GM12874 (cell line): ENCODE results near the gene IGF1.

Source experiments
- TF ChIP-seq, protein P1 (sequence below): IDR thresholded peaks from 2 replicates; pipeline ENCODE4 v1.5.1; 2011; ENCODE audit warnings: low read depth, mild to moderate bottlenecking, control low read depth, low read length, moderate library complexity; ENCODE audit not compliant: insufficient read depth

Gene IGF1

DNA sequence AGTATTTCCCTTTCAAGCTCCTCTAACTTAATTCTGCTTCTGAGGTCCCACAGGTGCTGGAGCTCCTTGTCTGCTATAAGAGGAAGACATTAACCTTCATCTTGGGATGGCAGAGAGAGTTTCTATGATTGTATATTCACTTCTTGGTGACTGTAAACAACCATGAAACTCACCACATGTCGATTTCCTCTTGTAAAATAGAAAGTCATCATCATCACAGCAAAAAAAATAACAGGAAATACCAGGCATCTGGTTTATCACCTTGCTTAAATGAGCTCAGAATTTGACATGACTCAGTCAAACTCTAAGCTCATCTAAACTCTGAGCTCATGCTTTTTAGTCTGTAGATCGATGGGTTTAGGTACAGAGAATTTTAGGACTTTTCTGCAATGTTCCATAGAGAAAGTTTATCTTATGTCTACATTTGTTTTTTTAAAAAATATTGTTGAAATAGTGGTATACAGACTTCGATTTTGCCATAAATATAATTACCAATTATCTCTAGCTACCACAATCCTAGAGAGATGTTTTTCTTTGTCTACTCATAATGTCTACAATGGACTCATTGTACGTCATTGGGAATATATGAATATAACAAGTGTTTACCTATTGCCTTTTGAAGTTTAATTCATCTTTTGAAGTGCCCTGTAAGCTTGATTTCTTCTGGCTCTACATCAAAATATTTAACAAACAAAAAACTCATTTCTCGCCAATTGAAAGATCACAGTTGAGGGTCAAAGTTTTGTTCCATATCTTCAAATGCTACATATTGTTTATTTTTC lies 58.4 kb downstream of the IGF1 start:
- TF ChIP-seq, protein P1, sequence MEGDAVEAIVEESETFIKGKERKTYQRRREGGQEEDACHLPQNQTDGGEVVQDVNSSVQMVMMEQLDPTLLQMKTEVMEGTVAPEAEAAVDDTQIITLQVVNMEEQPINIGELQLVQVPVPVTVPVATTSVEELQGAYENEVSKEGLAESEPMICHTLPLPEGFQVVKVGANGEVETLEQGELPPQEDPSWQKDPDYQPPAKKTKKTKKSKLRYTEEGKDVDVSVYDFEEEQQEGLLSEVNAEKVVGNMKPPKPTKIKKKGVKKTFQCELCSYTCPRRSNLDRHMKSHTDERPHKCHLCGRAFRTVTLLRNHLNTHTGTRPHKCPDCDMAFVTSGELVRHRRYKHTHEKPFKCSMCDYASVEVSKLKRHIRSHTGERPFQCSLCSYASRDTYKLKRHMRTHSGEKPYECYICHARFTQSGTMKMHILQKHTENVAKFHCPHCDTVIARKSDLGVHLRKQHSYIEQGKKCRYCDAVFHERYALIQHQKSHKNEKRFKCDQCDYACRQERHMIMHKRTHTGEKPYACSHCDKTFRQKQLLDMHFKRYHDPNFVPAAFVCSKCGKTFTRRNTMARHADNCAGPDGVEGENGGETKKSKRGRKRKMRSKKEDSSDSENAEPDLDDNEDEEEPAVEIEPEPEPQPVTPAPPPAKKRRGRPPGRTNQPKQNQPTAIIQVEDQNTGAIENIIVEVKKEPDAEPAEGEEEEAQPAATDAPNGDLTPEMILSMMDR = no peak

DNA sequence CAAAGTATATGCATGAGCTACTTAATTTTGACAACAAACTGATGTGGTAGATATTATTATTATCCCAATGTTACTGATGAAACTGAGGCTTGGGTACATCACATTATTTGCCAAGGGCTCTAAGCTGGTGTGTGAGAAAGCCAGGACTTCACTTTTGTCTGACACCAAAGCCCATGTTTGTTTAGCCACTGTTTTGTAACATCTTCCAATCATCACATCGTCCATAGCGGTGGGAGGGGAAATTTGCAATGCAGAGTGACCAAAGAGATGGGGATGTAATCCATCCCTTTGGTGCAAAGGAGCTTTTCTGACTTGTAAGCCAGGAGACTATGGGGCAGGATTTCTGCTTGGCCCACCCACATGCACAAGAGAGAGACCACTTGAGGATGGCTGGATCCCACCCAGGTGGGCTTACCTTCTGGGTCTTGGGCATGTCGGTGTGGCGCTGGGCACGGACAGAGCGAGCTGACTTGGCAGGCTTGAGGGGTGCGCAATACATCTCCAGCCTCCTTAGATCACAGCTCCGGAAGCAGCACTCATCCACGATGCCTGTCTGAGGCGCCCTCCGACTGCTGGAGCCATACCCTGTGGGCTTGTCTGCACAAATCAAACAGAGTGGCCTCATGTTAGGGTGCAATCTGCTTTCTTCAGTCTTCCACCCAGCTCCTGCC lies 61.1 kb downstream of the IGF1 start:
- TF ChIP-seq, protein P1 = no peak

DNA sequence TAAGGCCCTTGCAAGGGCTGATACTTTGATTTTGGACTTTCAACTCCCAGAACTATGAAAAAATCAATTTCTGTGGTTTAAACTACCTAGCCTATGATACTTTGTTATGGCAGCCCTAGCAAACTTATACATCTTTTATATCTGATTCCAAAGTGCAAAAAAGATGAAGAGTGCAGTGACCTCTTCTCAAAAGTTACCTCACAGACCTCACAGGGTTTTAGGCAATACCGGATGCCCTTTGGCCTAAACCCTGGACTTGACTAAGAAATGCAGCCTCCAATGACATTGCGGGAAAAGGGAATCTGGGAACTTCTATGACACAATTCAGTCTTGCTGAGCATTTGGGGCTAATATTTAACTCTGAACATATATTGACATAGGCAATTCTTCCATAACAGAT lies 63.3 kb downstream of the IGF1 start:
- TF ChIP-seq, protein P1 = no peak

DNA sequence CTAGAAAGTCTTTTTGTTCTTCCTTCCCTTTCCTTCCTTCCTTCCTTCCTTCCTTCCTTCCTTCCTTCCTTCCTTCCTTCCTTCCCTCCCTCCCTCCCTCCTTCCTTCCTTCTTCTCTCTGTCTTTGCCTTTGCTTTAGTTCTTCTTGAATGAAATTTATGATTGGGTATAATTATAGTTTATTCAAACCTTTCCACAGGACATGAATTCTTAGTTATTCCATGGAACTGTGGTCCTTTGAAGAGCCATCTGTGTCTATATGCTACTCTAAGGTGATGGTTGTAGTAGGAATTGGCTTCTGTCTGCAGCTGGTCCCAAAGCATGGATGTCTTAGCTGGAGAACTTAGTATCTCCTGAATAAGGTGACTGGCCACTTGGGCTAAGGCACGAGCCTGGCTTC lies 64.8 kb downstream of the IGF1 start:
- TF ChIP-seq, protein P1 = no peak

DNA sequence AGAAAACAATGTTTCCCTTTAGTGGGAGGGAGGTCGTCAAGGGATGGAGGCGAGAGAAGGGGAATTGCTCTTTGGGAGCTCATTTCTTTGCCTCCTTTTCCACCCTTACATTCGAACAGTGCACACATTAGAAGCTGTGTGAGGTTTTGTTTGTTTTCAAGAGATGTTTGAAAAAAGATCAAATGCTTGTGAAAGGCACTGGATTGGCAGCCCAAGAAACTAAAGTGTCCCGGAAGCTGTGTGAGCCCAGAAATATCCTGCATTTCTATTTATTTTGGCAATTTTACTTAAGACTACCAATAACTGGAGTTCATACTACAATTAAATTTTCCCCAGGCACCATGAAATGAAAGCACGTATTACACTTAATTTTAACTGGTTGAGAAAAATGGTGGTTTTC lies 67.0 kb downstream of the IGF1 start:
- TF ChIP-seq, protein P1 = no peak

DNA sequence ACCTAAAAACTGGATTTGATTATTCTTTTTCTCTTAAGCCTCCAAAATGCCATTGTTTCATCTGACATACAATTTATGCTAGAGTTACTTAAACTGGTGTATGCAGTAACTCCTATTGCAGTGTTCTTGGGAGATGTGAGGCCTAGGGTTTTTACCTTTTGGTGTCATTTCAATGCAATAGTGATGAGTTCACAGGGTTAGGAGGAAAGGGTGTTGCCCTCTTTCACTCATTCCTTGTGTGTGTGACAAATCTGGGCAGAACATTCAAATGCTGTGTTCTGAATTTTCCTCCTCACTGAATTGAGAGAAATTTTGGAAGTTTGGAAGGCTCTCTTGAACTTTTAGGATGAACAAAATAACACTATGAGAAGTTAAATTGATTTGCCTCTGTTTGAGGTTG lies 69.9 kb downstream of the IGF1 start:
- TF ChIP-seq, protein P1 = no peak

DNA sequence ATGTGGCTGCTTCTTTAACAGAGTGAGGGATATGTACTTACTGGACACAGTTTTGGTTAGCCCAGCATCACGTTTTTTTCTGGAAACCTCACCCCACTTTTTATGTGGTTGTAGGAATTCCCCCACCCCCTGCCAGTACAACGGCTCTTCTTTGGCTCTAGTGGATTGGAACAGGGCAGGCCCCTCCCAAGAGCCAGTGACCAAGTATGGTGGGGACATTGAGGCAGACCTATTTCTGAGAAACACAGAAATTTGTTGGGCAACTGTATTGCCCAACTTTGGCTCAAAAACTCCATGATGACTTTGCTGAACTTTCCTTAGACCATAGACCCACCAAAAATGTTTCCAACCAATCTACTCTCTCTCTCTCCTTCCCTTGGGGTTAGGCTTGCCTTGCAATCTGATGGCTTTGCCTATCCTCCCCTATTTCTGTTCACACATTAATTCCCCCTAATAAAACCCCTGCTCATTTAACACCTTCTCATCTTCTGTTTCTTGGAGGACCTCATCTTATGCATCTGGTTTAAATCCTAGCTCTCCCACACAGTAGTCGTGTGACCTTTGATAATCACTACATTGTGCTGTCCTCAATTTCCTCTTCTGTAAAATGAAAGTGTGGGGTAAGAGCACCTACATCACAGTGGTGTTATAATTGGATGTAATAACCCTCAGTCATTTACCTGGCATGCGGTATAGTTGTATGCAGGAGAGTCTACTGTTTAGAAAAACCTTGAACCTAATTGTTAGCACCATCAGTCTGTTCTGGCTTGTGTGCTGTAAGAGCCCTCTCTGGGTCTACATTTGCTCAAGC lies 71.7 kb downstream of the IGF1 start:
- TF ChIP-seq, protein P1 = no peak
